OCI-LY7 (cell line): Measurements from ENCODE around the gene ANKLE1. TPM values are rescaled to one million over a fixed set of nuclear protein-coding genes. Genes with fewer than 3 reads are reported as not detected.

Source experiments
- BruUV-seq: library from RNA; stranded (reverse); fragments of 400-500 nt; replicated peaks from 2 replicates; lab custom pipeline; 2021; lab: Mats Ljungman, UMichigan
- CTCF ChIA-PET: fragments of 300-600 bp; sonication (Branson Sonifier 250); formaldehyde crosslinking; loops from one replicate; lab custom pipeline; 2022; ENCODE audit warnings: antibody characterized with exemption; ENCODE audit not compliant: unreplicated experiment; lab: Charles Lee
- POLR2A ChIA-PET: fragments of 300-600 bp; sonication (Branson Sonifier 250); formaldehyde crosslinking; loops from one replicate; lab custom pipeline; 2022; ENCODE audit warnings: antibody characterized with exemption; lab: Charles Lee
- DNase-seq: peaks from one replicate; pipeline ENCODE4 v3.0.0-alpha.2; 2015; ENCODE audit warnings: low spot score
- H2AFZ ChIP-seq: fragments of 200-600 bp; sonication (generic), shearing (Covaris generic); 2 replicates; pipeline ENCODE4 v1.6.1; 2014; ENCODE audit warnings: mild to moderate bottlenecking, antibody characterized with exemption, low read length, moderate library complexity
- H3K27ac ChIP-seq: fragments of 200-600 bp; sonication (generic); 2 replicates; pipeline ENCODE4 v1.5.1; 2014; ENCODE audit warnings: mixed run types, low read depth, mild to moderate bottlenecking, moderate library complexity, low read length, inconsistent platforms; ENCODE audit not compliant: poor library complexity, severe bottlenecking
- H3K36me3 ChIP-seq: fragments of 200-600 bp; sonication (generic); 2 replicates; pipeline ENCODE4 v1.6.1; 2014; ENCODE audit warnings: mild to moderate bottlenecking, antibody characterized with exemption, low read length, moderate library complexity, mixed read lengths; ENCODE audit not compliant: insufficient read depth
- H3K4me1 ChIP-seq: fragments of 200-600 bp; sonication (generic); 2 replicates; pipeline ENCODE4 v1.5.1; 2014; ENCODE audit warnings: mild to moderate bottlenecking, low read length; ENCODE audit not compliant: insufficient read depth, poor library complexity, severe bottlenecking
- H3K4me2 ChIP-seq: fragments of 200-600 bp; sonication (generic); 2 replicates; pipeline ENCODE4 v1.6.1; 2014; ENCODE audit warnings: mild to moderate bottlenecking, low read length
- H3K4me3 ChIP-seq: fragments of 200-600 bp; sonication (generic); 2 replicates; pipeline ENCODE4 v1.5.1; 2014; ENCODE audit warnings: mild to moderate bottlenecking, low read depth, low read length; ENCODE audit not compliant: poor library complexity, severe bottlenecking
- H3K79me2 ChIP-seq: fragments of 200-600 bp; sonication (generic); 2 replicates; pipeline ENCODE4 v1.6.1; 2016; ENCODE audit warnings: low read depth, mild to moderate bottlenecking, low read length, moderate library complexity, mixed read lengths; ENCODE audit not compliant: insufficient read depth
- H3K9me2 ChIP-seq: fragments of 200-600 bp; sonication (generic); 2 replicates; pipeline ENCODE4 v1.6.1; 2016; ENCODE audit warnings: mild to moderate bottlenecking, low read length, mixed read lengths; ENCODE audit not compliant: insufficient read depth
- H3K9me3 ChIP-seq: fragments of 200-600 bp; sonication (generic); 2 replicates; pipeline ENCODE4 v1.6.1; 2014; ENCODE audit warnings: mild to moderate bottlenecking, mixed run types, low read length, mixed read lengths
- H4K20me1 ChIP-seq: fragments of 200-600 bp; sonication (generic); 2 replicates; pipeline ENCODE4 v1.6.1; 2014; ENCODE audit warnings: mild to moderate bottlenecking, antibody characterized with exemption, low read length, moderate library complexity, mixed read lengths; ENCODE audit not compliant: insufficient read depth
- EZH2phosphoT487 ChIP-seq: fragments of 200-600 bp; sonication (generic); IDR thresholded peaks from 2 replicates; pipeline ENCODE4 v1.6.1; 2018; ENCODE audit warnings: low read depth, borderline replicate concordance, mild to moderate bottlenecking, mixed run types, antibody characterized with exemption, low read length, moderate library complexity, mixed read lengths
- intact Hi-C: fragments of 100-400 bp; cut with micrococcal nuclease; formaldehyde crosslinking; loops from one replicate; pipeline ENCODE4 v1.10.0; 2022; ENCODE audit not compliant: unreplicated experiment
- total RNA-seq, 2 experiments: library from RNA; depleted of rRNA in 1 of 2; stranded (reverse); fragments of >200 nt in 1 of 2; shearing (Covaris generic) in 1 of 2; gene quantifications; 2 replicates each; pipeline ENCODE4 v1.2.3, GENCODE V29; 2014 to 2022
- TF ChIP-seq, protein P1 (sequence below): fragments of 200-600 bp; sonication (generic); conservative IDR thresholded peaks from 2 replicates; pipeline ENCODE4 v1.5.1; 2014; ENCODE audit warnings: mild to moderate bottlenecking, antibody characterized with exemption, low read length, moderate library complexity, mixed read lengths

The ANKLE1 gene
- total RNA-seq, 2 experiments from 2014 or later = 45.1 to 59.4 TPM

DNA sequence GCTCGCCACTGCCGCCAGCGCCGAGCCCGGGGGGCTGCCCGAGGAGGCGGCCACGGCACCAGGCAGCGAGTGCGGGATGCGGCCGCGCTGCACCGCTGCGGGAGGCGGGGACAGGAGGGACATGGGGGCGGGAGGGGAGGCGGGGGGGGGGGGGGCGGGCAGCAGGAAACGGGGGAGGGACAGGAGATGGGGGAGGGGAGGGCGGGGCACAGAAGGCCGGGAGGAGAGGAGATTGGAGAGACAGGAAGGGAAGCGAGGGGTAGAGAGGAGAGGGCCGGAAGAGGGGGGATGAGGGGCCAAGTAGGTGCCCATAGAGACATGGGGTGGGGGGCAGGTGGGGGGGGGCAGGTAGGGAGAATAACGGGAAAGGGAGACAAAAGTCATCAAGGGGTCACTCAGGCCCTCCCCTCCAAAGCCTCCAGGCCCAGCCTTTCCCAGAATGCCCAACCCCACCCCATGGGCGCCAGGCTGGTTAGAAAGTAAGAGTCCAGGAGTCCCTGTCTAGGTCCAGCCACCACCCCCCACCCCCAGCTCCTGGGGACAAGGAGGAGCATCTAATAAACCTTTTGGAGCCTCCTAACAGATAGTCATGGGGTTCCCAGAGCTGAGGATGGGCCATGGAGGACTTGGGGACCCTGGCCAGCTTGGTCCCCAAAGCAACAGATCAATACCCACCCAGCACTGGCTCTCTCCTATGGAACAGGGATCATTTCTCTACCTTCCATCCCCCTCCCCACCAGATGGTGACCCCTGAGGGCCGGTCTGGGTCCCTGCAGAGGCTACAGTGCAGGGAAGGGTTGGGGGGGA lies 45.5 kb upstream of the ANKLE1 start:
- peak overlapping the region; percentile 69 for H3K4me3 ChIP-seq
- peaks cover 12% of the 10 kb centered on the region; the same call in 1 of the 2 replicates for H3K79me2 ChIP-seq
- peaks cover 35% of the 10 kb centered on the region; the same call in 1 of the 2 replicates for H3K36me3 ChIP-seq
- peak overlapping the region; percentile 87 for H3K4me2 ChIP-seq
- H3K9me3 ChIP-seq = no peaks in the 10 kb centered on the region
- intact Hi-C loops = no loop called here
- BruUV-seq = no TSS peak
- H3K27ac ChIP-seq = peak overlapping the region; percentile 58
- no peaks in the 10 kb centered on the region for H3K9me2 ChIP-seq
- ChIA-PET POLR2A (interaction anchor here (0.5 to 1.5 kb wide), 3 partner anchors 12 to 75 kb away, joined by 3 read pairs; partner anchors contain the start of gene BABAM1), CTCF (no interaction called here)
- TF ChIP-seq, protein P1, sequence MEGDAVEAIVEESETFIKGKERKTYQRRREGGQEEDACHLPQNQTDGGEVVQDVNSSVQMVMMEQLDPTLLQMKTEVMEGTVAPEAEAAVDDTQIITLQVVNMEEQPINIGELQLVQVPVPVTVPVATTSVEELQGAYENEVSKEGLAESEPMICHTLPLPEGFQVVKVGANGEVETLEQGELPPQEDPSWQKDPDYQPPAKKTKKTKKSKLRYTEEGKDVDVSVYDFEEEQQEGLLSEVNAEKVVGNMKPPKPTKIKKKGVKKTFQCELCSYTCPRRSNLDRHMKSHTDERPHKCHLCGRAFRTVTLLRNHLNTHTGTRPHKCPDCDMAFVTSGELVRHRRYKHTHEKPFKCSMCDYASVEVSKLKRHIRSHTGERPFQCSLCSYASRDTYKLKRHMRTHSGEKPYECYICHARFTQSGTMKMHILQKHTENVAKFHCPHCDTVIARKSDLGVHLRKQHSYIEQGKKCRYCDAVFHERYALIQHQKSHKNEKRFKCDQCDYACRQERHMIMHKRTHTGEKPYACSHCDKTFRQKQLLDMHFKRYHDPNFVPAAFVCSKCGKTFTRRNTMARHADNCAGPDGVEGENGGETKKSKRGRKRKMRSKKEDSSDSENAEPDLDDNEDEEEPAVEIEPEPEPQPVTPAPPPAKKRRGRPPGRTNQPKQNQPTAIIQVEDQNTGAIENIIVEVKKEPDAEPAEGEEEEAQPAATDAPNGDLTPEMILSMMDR = no peak
- no peak for TF ChIP-seq EZH2phosphoT487
- peaks cover 25% of the 10 kb centered on the region for H3K4me1 ChIP-seq
- no peaks in the 10 kb centered on the region for H4K20me1 ChIP-seq
- peak overlapping the region; percentile 18; the same call in 1 of the 2 replicates for H2AFZ ChIP-seq
- peak; percentile 44 for DNase-seq

DNA sequence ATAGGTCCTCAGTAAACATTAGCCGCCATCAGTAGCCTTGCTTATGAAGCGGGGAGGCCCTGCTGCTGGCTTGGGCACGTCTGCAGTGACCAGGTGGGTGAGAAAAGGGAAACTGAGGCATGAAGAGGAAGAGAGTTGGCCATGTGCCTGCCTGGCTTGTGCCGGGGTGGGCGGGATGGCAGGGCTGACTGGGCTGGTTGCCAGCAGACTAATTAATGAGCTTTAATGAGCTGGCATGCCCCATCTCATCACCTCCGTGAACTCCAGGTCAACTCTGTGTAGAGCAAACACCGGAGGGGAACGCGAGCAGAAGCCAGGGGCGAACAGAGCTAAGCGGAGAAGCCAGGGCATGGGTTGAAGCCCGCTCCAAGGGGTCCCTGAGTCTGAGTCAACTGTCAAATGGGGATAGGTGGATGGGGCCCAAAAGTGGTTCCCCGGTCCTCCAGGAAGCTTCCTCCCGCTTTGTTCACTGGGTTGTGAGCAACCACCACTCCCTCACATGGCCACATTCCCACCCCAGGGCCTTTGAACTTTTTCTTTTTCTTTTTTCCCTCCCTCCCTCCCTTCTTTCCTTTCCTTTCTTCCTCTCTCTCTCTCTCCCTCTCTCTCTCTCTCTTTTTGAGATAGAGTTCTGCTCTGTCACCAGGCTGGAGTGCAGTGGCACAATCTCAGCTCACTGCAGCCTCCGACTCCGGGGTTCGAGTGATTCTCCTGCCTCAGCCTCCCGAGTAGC lies 44.7 kb upstream of the ANKLE1 start:
- no TSS peak for BruUV-seq
- Histone ChIP-seq H3K36me3 (peaks cover 29% of the 10 kb centered on the region; the same call in 1 of the 2 replicates), H2AFZ (no peak overlapping the region), H3K4me2 (peak overlapping the region; percentile 51), H3K27ac (peak overlapping the region; percentile 48), H4K20me1 (no peaks in the 10 kb centered on the region), H3K79me2 (peaks cover 12% of the 10 kb centered on the region; the same call in 1 of the 2 replicates), H3K9me3 (no peaks in the 10 kb centered on the region), H3K4me3 (no peak overlapping the region), H3K9me2 (no peaks in the 10 kb centered on the region), H3K4me1 (peaks cover 31% of the 10 kb centered on the region)
- intact Hi-C loops = no loop called here
- ChIA-PET POLR2A (interaction anchor here (0.5 to 0.7 kb wide), 3 partner anchors 11 to 604 kb away, joined by 3 to 5 read pairs (median 4); no protein-coding TSS in a partner anchor), CTCF (no interaction called here)
- TF ChIP-seq EZH2phosphoT487 = no peak
- TF ChIP-seq, protein P1 = no peak
- DNase-seq = no peak
